ENCODE results near the gene GTF3C6. TPM values are rescaled to one million over a fixed set of nuclear protein-coding genes. Genes with fewer than 3 reads are reported as not detected.

GTF3C6 gene
- total RNA-seq, 4 donors from 2014 or later: 16.0 to 49.8 (median 39.9) TPM

DNA sequence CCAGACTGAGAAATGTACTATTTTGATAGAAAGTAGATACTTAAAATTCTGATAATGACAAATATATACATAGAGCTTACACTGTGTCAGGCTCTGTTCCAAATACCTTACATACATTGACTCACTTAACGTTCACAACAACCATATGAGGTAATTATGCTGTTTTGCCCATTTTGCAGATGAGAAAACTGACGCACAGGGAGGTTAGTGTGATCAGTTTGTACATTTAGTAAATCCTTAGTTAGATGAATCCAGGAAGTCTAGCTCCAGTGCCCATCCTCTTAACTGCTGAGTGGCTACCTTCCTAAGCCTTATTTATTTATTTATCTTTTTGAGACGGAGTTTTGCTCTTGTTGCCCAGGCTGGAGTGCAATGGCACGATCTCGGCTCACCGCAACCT lies 23.3 kb upstream of the GTF3C6 start:
- intact Hi-C loops (cut with DNase I): no loop called here
- 93% methylated on average over 6 of the region's 6 CpGs for WGBS, 2 donors

DNA sequence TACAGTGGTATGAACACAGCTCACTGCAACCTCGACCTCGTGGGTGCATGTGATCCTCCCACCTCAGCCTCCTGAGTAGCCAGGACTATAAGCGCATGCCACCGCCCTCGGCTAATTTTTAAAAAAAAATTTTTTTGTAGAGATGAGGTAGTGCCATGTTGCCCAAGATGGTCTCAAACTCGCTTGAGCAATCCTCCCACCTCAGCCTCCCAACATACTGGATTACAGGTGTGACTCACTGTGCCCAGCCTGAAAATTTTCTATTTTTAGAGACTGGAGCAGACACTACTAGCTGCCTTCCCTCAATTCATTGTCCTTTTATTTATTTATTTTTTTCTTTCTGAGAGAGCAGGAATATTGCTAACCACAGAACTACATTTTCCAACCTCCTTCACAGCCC lies 20.3 kb upstream of the GTF3C6 start:
- no peak overlapping the region for H3K27ac ChIP-seq
- DNase-seq: no peak
- TF ChIP-seq, protein P1, sequence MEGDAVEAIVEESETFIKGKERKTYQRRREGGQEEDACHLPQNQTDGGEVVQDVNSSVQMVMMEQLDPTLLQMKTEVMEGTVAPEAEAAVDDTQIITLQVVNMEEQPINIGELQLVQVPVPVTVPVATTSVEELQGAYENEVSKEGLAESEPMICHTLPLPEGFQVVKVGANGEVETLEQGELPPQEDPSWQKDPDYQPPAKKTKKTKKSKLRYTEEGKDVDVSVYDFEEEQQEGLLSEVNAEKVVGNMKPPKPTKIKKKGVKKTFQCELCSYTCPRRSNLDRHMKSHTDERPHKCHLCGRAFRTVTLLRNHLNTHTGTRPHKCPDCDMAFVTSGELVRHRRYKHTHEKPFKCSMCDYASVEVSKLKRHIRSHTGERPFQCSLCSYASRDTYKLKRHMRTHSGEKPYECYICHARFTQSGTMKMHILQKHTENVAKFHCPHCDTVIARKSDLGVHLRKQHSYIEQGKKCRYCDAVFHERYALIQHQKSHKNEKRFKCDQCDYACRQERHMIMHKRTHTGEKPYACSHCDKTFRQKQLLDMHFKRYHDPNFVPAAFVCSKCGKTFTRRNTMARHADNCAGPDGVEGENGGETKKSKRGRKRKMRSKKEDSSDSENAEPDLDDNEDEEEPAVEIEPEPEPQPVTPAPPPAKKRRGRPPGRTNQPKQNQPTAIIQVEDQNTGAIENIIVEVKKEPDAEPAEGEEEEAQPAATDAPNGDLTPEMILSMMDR (IDR thresholded peaks at IDR 0.05): no peak
- no peak for TF ChIP-seq POLR2A (IDR thresholded peaks at IDR 0.05)
- H3K36me3 ChIP-seq: no peaks in the 10 kb centered on the region
- no peaks in the 10 kb centered on the region for H3K9me3 ChIP-seq
- H3K4me1 ChIP-seq: no peaks in the 10 kb centered on the region
- no peak overlapping the region for H3K4me3 ChIP-seq (replicated peaks in 1 of 3)
- WGBS, 2 donors: 99 to 100% methylated on average over 6 of the region's 6 CpGs
- intact Hi-C loops (cut with DNase I): no loop called here
- H3K27me3 ChIP-seq: no peaks in the 10 kb centered on the region

More for the DNA sequence above, 23.3 kb upstream of the GTF3C6 start:
- H3K4me3 ChIP-seq (replicated peaks in 1 of 3): no peak overlapping the region
- H3K27ac ChIP-seq: no peak overlapping the region
- no peaks in the 10 kb centered on the region for H3K27me3 ChIP-seq
- TF ChIP-seq POLR2A (IDR thresholded peaks at IDR 0.05): no peak
- TF ChIP-seq, protein P1 (IDR thresholded peaks at IDR 0.05): no peak
- no peak for DNase-seq
- no peaks in the 10 kb centered on the region for H3K9me3 ChIP-seq
- no peaks in the 10 kb centered on the region for H3K36me3 ChIP-seq
- no peaks in the 10 kb centered on the region for H3K4me1 ChIP-seq

DNA sequence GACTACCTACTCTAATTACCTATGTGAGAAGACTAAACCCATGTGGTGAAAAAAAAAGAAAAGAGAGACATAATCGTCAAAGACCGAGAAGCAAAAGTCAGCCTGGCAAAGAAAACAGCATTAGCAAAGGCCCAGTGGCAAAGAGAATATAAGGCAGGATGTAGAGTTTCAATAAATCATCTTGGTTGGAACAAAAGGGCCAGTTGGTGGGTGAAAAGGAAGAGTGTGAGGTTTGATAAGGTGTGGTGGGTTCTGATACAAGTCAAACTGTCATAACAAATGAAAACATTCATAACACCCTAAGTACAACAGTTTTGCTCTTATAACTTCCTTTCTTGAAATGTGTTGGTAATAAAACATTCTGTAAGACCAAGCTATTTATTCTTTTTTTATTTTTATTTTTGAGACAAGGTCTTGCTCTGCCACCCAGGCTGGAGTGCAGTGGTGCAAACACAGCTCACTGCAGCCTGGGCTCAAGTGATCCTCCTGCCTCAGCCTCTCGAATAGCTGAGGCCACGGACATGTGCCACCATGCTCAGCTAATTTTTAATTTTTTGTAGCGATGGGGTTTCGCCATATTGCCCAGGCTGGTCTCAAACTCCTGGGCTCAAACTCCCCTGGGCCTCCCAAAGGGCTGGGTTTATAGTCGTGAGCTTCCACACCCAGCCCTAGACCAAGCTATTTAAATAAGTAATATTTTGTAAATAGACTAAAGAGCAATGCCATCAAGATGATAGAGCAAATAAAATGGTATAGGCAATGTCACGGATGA lies 18.9 kb upstream of the GTF3C6 start:
- Histone ChIP-seq H3K27me3 (no peaks in the 10 kb centered on the region), H3K4me1 (no peaks in the 10 kb centered on the region), H3K9me3 (no peaks in the 10 kb centered on the region), H3K4me3 (replicated peaks in 1 of 3) (no peak overlapping the region), H3K36me3 (no peaks in the 10 kb centered on the region), H3K27ac (no peak overlapping the region)
- 89 to 91% methylated on average over 8 of the region's 8 CpGs for WGBS, 2 donors
- TF ChIP-seq, protein P1 (IDR thresholded peaks at IDR 0.05): no peak
- no peak for TF ChIP-seq POLR2A (IDR thresholded peaks at IDR 0.05)
- intact Hi-C loops (cut with DNase I): no loop called here
- no peak for DNase-seq

DNA sequence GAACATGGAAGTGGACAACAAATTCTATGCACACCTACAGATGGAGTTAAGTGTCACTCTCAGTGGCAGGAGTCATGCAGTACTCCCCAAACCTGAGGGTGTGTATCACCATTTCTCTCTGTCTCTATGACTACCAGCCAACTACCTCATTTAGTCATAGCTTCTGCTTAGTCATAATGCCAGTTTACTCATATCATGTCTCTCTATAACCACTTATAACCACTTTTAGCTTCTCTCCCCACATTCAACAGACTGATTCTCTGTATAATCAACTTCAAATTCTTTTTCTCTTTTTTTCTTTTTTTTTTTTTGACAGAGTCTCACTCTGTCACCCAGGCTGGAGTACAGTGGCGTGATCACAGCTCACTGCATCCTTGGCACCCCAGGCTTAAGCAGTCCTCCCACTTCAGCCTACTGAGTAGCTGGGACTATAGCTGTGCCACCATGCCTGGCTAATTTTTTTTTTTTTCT lies 13.8 kb upstream of the GTF3C6 start:
- TF ChIP-seq, protein P1 (IDR thresholded peaks at IDR 0.05): no peak
- TF ChIP-seq POLR2A (IDR thresholded peaks at IDR 0.05): no peak
- Histone ChIP-seq H3K27ac (no peak overlapping the region), H3K36me3 (no peaks in the 10 kb centered on the region), H3K27me3 (no peaks in the 10 kb centered on the region), H3K4me1 (no peaks in the 10 kb centered on the region), H3K9me3 (no peaks in the 10 kb centered on the region), H3K4me3 (replicated peaks in 1 of 3) (no peak overlapping the region)
- intact Hi-C loops (cut with DNase I): loop anchor here (5.0 kb wide), 1 partner anchor 262 kb away; no protein-coding TSS in a partner anchor
- WGBS, 2 donors: 39 to 53% methylated on average over 1 of the region's 1 CpG
- DNase-seq: peak; percentile 28 to 49

DNA sequence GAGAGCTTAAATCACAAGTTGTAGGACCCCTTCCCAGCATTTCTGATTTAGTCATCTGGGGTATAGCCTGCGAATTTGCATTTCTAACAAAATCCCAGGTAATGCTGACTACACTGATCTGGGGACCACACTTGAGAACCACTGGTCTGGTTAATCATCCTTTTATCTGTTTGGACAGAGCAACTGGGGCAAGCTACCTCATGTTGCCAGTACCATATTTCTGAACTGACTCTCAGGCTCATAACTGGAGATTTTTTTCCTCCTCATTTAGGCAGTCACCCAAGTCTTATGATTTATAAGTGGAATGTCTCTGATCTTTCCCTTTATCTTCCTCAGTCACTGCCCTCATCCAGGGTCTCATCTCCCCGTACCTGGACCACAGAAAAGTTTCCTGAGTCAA lies 12.0 kb upstream of the GTF3C6 start:
- TF ChIP-seq POLR2A (IDR thresholded peaks at IDR 0.05): no peak
- TF ChIP-seq, protein P1 (IDR thresholded peaks at IDR 0.05): no peak
- Histone ChIP-seq H3K4me3 (replicated peaks in 1 of 3) (no peak overlapping the region), H3K36me3 (no peaks in the 10 kb centered on the region), H3K9me3 (no peaks in the 10 kb centered on the region), H3K4me1 (no peaks in the 10 kb centered on the region), H3K27ac (no peak overlapping the region), H3K27me3 (no peaks in the 10 kb centered on the region)
- DNase-seq: no peak
- WGBS, 2 donors: 88 to 92% methylated on average over 2 of the region's 2 CpGs
- intact Hi-C loops (cut with DNase I): loop anchor here (5.0 kb wide), 1 partner anchor 264 kb away; no protein-coding TSS in a partner anchor

All from thyroid gland (tissue), 4 donors.